GM10266 (cell line): ENCODE results near the gene ARGLU1.

Source experiments
- DNase-seq: peaks from one replicate; pipeline ENCODE4 v3.0.0; 2012; ENCODE audit errors: extremely low spot score
- CTCF ChIP-seq: IDR thresholded peaks from 2 replicates; pipeline ENCODE4 v1.5.1; 2012; ENCODE audit warnings: mild to moderate bottlenecking, low read depth; ENCODE audit not compliant: control insufficient read depth, insufficient read depth; ENCODE audit errors: missing control alignments

ARGLU1 gene

DNA sequence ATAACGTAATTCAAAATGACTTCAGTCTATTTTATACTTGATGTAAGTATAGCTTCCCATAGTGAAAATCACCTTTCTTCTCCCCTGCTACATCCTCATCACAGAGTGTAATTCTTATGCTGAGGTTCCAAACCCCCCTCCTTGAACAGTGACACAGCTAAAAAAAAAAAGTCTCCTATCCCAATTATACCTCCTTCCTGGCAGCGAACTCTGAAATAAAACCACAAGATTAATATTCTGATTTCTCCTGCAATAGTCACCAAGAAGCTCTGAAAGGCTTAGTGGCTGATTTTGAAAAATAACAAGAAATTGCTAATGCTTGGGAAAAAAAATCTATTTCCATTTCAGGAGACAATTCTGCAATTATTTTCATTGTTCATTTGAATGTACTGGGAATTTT, 68.8 kb downstream of the ARGLU1 start:
- no peak for DNase-seq
- no peak for TF ChIP-seq CTCF

- DNase-seq = no peak
- no peak for TF ChIP-seq CTCF
Measured at GRCh38 chr13:106498571-106498970, 69.4 kb downstream of the ARGLU1 start.

DNA sequence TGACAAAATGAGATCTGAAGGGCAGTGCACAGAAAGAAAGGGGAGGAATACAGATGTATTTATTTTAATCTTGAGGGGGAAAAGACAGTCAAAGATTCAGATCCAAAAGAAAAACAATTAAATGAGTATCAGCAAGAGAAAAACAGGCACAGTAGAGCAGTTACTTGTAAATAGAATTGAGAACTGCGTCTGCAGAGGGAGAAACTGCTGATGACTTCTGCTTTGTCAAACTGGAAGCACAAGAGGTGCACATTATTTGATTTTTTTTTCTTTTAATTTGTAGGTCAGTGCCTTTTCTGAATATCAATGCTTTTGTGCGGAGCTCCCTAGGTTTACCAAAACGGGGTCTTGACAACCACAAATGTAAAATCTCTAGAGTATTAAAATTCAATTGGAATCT, 69.8 kb downstream of the ARGLU1 start:
- DNase-seq = no peak
- TF ChIP-seq CTCF = no peak

DNA sequence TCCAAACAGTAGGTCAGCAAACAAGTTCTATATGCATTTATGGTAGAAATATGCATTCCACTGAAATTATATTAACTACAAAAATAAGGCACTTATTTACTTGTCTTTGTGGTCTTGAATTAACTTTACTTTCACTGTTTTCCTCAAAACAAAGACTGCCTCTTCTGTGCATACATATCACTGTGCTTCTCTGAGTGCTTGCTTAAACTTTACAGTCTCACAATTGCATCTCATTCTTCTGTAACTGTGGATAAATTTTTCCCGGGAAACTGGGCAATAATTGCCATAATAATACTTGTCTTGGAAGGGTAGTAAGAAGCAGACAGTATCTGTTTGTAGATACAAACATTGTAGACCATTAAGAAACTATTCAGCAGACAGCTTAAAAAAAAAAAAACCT, 70.9 kb downstream of the ARGLU1 start:
- no peak for TF ChIP-seq CTCF

GRCh38 chr13:106496072-106496997, 71.6 kb downstream of the ARGLU1 start:
- no peak for TF ChIP-seq CTCF
- no peak for DNase-seq

More for the DNA sequence above, 70.9 kb downstream of the ARGLU1 start:
- no peak for DNase-seq

- TF ChIP-seq CTCF = no peak
Measured at GRCh38 chr13:106494936-106495335, 73.0 kb downstream of the ARGLU1 start.

DNA sequence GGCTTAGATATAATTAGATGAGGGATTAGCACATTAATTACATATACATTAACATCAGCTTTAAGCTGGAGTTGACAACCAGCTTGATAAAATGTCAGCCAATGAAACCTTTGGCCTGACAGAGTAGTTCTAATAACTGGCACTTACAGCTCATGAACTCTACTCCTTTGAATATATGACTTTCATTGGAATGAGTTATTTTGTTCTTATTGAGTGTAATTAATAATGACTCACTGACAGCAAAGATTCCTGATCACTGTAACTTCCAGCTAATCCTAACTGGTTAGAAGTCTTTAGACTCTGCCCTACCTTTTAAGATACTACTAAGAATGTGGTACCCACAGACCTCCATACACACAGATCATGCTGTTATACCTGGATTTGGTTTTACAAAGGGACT, 73.4 kb downstream of the ARGLU1 start:
- TF ChIP-seq CTCF = no peak
- no peak for DNase-seq

More at GRCh38 chr13:106494936-106495335, 73.0 kb downstream of the ARGLU1 start:
- DNase-seq = no peak
